ENCODE results near the gene VCP. TPM values are rescaled to one million over a fixed set of nuclear protein-coding genes. Genes with fewer than 3 reads are reported as not detected.
"Not testable (repeated sequence)": the region's sequence is repeated elsewhere in the genome, so short reads cannot be mapped to it uniquely, and the experiment has no call there.

The VCP gene
- total RNA-seq, 4 donors from 2014 or later: 265 to 354 (median 342) TPM

DNA sequence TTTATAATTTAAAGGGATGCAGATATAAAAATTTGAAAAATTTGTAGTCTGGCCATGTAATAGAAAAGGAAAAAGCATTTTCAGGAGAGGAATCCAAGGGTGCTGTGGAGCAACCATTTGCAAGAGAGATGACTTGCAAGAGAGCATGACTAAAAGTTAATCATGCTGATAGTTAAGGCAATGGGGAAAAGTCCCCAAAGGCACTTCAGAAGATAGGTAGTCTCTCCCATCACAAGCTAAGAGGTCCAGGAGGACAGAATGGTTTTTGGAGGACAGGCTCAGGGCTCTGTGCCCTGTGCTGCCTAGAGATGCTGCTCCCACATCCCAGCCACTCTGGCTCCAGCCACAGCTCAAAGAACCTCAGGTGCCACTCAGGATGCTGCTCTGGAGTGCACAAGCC lies 44.1 kb downstream of the VCP start:
- TF ChIP-seq CTCF (IDR thresholded peaks at IDR 0.05 in 4 of 5, conservative IDR thresholded peaks at IDR 0.05 in 1 of 5) (no peak), POLR2A (IDR thresholded peaks at IDR 0.05) (no peak)
- in situ Hi-C loops (cut with MboI; ENCODE audit: low sequenced_read_pairs in 4 of 4): no loop called here
- Histone ChIP-seq H3K36me3 (peaks cover 0 to 42% of the 10 kb centered on the region in 2 donors), H3K27me3 (no peaks in the 10 kb centered on the region), H3K4me3 (no peak overlapping the region), H3K4me1 (peaks cover 0 to 25% of the 10 kb centered on the region in 2 donors), H3K27ac (no peak overlapping the region), H3K9me3 (no peaks in the 10 kb centered on the region)
- ATAC-seq (no peak), DNase-seq (no peak)
- intact Hi-C loops (cut with DNase I; ENCODE audit: low total_unique reads): no loop called here

DNA sequence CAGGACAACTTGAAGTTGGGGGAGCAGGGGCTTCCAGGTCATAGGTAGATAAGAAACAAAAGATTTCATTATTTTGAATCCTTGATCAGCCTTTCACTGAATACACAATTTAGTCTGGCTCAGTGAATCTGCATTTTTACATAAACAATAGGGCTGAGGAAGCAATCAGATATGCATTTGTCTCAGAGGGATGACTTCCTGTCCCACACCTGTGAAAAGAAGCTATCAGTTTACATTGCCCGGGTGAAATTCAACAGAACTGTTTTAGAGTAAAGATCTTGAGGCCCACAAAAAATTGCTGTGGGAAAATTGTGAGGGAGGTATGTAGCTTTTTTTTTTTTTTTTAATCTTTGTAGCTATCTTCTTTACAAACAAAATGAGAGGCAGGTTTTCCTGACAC lies 44.6 kb downstream of the VCP start:
- ATAC-seq: no peak
- TF ChIP-seq POLR2A (IDR thresholded peaks at IDR 0.05): no peak
- no peak for TF ChIP-seq CTCF (IDR thresholded peaks at IDR 0.05 in 4 of 5, conservative IDR thresholded peaks at IDR 0.05 in 1 of 5)
- in situ Hi-C loops (cut with MboI; ENCODE audit: low sequenced_read_pairs in 4 of 4) (no loop called here), intact Hi-C loops (cut with DNase I; ENCODE audit: low total_unique reads) (no loop called here)
- no peak overlapping the region for H3K4me3 ChIP-seq
- no peaks in the 10 kb centered on the region for H3K9me3 ChIP-seq
- H3K36me3 ChIP-seq: peaks cover 0 to 40% of the 10 kb centered on the region in 2 donors
- H3K4me1 ChIP-seq: peaks cover 0 to 25% of the 10 kb centered on the region in 2 donors
- no peaks in the 10 kb centered on the region for H3K27me3 ChIP-seq
- H3K27ac ChIP-seq: peak overlapping the region in 2 of 4 donors; percentile 60 to 69
- DNase-seq: no peak

- ATAC-seq (no peak), DNase-seq (no peak)
- in situ Hi-C loops (cut with MboI; ENCODE audit: low sequenced_read_pairs in 4 of 4): no loop called here
Measured at GRCh38 chr9:35027374-35027773, 45.1 kb downstream of the VCP start.

GRCh38 chr9:35026671-35027070 lies 45.8 kb downstream of the VCP start:
- Histone ChIP-seq H3K4me3 (no peak overlapping the region), H3K36me3 (peaks cover 0 to 40% of the 10 kb centered on the region in 2 donors), H3K27ac (peak overlapping the region; percentile 38 to 69 (median 58)), H3K4me1 (peaks cover 0 to 25% of the 10 kb centered on the region in 2 donors), H3K27me3 (no peaks in the 10 kb centered on the region), H3K9me3 (no peaks in the 10 kb centered on the region)
- TF ChIP-seq CTCF (IDR thresholded peaks at IDR 0.05 in 4 of 5, conservative IDR thresholded peaks at IDR 0.05 in 1 of 5): no peak
- DNase-seq (no peak), ATAC-seq (no peak)
- in situ Hi-C loops (cut with MboI; ENCODE audit: low sequenced_read_pairs in 4 of 4): no loop called here
- intact Hi-C loops (cut with DNase I; ENCODE audit: low total_unique reads): no loop called here

More at GRCh38 chr9:35027374-35027773, 45.1 kb downstream of the VCP start:
- intact Hi-C loops (cut with DNase I; ENCODE audit: low total_unique reads): no loop called here
- no peak overlapping the region for H3K4me3 ChIP-seq
- peaks cover 0 to 40% of the 10 kb centered on the region in 2 donors for H3K36me3 ChIP-seq
- H3K27ac ChIP-seq: peak overlapping the region in 3 of 4 donors; percentile 38 to 69 (median 60)
- TF ChIP-seq POLR2A (IDR thresholded peaks at IDR 0.05) (no peak), CTCF (IDR thresholded peaks at IDR 0.05 in 4 of 5, conservative IDR thresholded peaks at IDR 0.05 in 1 of 5) (no peak)
- peaks cover 0 to 25% of the 10 kb centered on the region in 2 donors for H3K4me1 ChIP-seq
- H3K9me3 ChIP-seq: no peaks in the 10 kb centered on the region
- no peaks in the 10 kb centered on the region for H3K27me3 ChIP-seq

DNA sequence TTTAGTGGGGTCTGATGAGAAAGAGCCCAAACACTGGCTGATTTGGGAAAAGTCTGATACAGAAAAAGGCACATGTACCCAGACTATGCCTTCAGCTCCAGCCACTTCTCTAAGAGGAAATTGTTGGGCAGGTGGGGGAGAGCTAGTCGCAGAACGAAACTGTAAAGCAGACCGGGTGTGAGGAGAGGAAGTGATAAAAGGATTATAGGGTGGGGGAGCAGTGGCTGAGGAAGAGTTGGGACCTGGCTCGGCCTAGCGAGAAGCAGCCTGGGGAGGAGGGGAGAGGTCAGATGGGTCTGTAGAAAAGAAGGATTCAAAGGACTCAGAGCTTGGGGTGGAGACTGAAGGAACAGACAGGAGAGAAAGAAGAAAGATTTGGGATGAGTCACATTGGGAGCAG lies 49.0 kb downstream of the VCP start:
- intact Hi-C loops (cut with DNase I; ENCODE audit: low total_unique reads); H3K27ac ChIP-seq; DNase-seq; H3K9me3 ChIP-seq; ATAC-seq; H3K4me3 ChIP-seq; H3K27me3 ChIP-seq; in situ Hi-C loops (cut with MboI; ENCODE audit: low sequenced_read_pairs in 4 of 4): not testable (repeated sequence)
- peaks cover 0 to 56% of the 10 kb centered on the region in 2 donors for H3K36me3 ChIP-seq
- H3K4me1 ChIP-seq: peaks cover 0 to 15% of the 10 kb centered on the region in 2 donors

All from gastrocnemius medialis (tissue), 4 donors.